Uterus (tissue), 4 donors: ENCODE measurements around the gene CIAO3. TPM values are rescaled to one million over a fixed set of nuclear protein-coding genes. Genes with fewer than 3 reads are reported as not detected.
"Not testable (repeated sequence)": the region's sequence is repeated elsewhere in the genome, so short reads cannot be mapped to it uniquely, and the experiment has no call there.

ENCODE experiments used
- DNase-seq, 2 donors: peaks; one replicate each; pipeline ENCODE4 v3.0.0-alpha.2; 2019 to 2020
- H3K27ac ChIP-seq, 2 donors: fragments of 200-600 bp; sonication (generic); 1 replicate in 1 of 2; 2 replicates in 1 of 2; pipeline ENCODE4 v1.5.1; 2016 to 2018
- H3K27me3 ChIP-seq, 2 donors: fragments of 200-600 bp; sonication (generic); one replicate each; pipeline ENCODE4 v1.5.1; 2018 to 2019; ENCODE audit warnings: control low read depth in 1 of 2
- H3K36me3 ChIP-seq, 2 donors: fragments of 200-600 bp; sonication (generic); one replicate each; pipeline ENCODE4 v1.5.1; 2019; ENCODE audit warnings: control low read depth in 1 of 2
- H3K4me1 ChIP-seq, 2 donors: fragments of 200-600 bp; sonication (generic); one replicate each; pipeline ENCODE4 v1.5.1; 2018 to 2019; ENCODE audit warnings: control low read depth in 1 of 2
- H3K4me3 ChIP-seq, 2 donors: fragments of 200-600 bp; sonication (generic); 1 replicate in 1 of 2; 2 replicates in 1 of 2; pipeline ENCODE4 v1.5.1; 2018 to 2019; ENCODE audit warnings: mild to moderate bottlenecking in 1 of 2
- H3K9me3 ChIP-seq, 2 donors: fragments of 200-600 bp; sonication (generic); one replicate each; pipeline ENCODE4 v1.5.1; 2019; ENCODE audit warnings: control low read depth in 1 of 2
- CTCF ChIP-seq, 4 experiments: fragments of 200-600 bp in 2 of 4; fragments of 450-650 bp in 2 of 4; sonication (generic) in 2 of 4; IDR thresholded peaks; one replicate each; pipeline ENCODE4 v1.5.1; 2016 to 2019; ENCODE audit warnings: antibody characterized with exemption in 4 of 4, mild to moderate bottlenecking in 2 of 4, moderate library complexity in 1 of 4
- POLR2A ChIP-seq, 2 donors: fragments of 450-650 bp; IDR thresholded peaks; one replicate each; pipeline ENCODE4 v1.6.1; 2016; ENCODE audit warnings: antibody characterized with exemption in 2 of 2, mild to moderate bottlenecking in 1 of 2, moderate library complexity in 1 of 2
- intact Hi-C: fragments of 100-400 bp; cut with DNase I; formaldehyde crosslinking; loops from one replicate; pipeline ENCODE4 v1.15.1; 2023; ENCODE audit warnings: low total_unique reads
- total RNA-seq, 4 donors: library from RNA; depleted of rRNA in 3 of 4; stranded (reverse); fragments of >200 nt in 3 of 4; gene quantifications; one replicate each; pipeline versions ENCODE4 v1.1.0 to v1.2.4, GENCODE V29; 2014 to 2023
- donor health status: DM: yes; HTN: yes; CAD: no.

Gene CIAO3
- total RNA-seq, 4 donors from 2014 or later: 14.1 to 43.3 (median 25.0) TPM

GRCh38 chr16:779561-779960 lies 38.8 kb upstream of the CIAO3 start:
- DNase-seq: no peak
- no peak overlapping the region for H3K27ac ChIP-seq
- intact Hi-C loops: no loop called here
- no peak for TF ChIP-seq CTCF (IDR thresholded peaks at IDR 0.05)
- no peak for TF ChIP-seq POLR2A (IDR thresholded peaks at IDR 0.05)
- no peaks in the 10 kb centered on the region for H3K36me3 ChIP-seq
- no peaks in the 10 kb centered on the region for H3K9me3 ChIP-seq
- H3K4me3 ChIP-seq: no peak overlapping the region
- no peaks in the 10 kb centered on the region for H3K27me3 ChIP-seq
- no peaks in the 10 kb centered on the region for H3K4me1 ChIP-seq

GRCh38 chr16:778909-779527 lies 38.2 kb upstream of the CIAO3 start:
- no peak overlapping the region for H3K4me3 ChIP-seq
- H3K27me3 ChIP-seq: no peaks in the 10 kb centered on the region
- intact Hi-C loops: no loop called here
- no peak for DNase-seq
- no peaks in the 10 kb centered on the region for H3K4me1 ChIP-seq
- no peaks in the 10 kb centered on the region for H3K36me3 ChIP-seq
- no peak for TF ChIP-seq POLR2A (IDR thresholded peaks at IDR 0.05)
- TF ChIP-seq CTCF (IDR thresholded peaks at IDR 0.05): no peak
- H3K9me3 ChIP-seq: no peaks in the 10 kb centered on the region
- no peak overlapping the region for H3K27ac ChIP-seq

- Histone ChIP-seq H3K4me1 (no peaks in the 10 kb centered on the region), H3K36me3 (no peaks in the 10 kb centered on the region), H3K9me3 (no peaks in the 10 kb centered on the region), H3K27ac (no peak overlapping the region), H3K27me3 (no peaks in the 10 kb centered on the region), H3K4me3 (no peak overlapping the region)
- TF ChIP-seq CTCF (IDR thresholded peaks at IDR 0.05) (no peak), POLR2A (IDR thresholded peaks at IDR 0.05) (no peak)
- intact Hi-C loops: no loop called here
- DNase-seq: no peak
Observed at GRCh38 chr16:778447-778846, 37.6 kb upstream of the CIAO3 start.

- Histone ChIP-seq H3K4me3 (no peak overlapping the region), H3K27ac (no peak overlapping the region), H3K9me3 (no peaks in the 10 kb centered on the region), H3K36me3 (no peaks in the 10 kb centered on the region), H3K4me1 (no peaks in the 10 kb centered on the region), H3K27me3 (no peaks in the 10 kb centered on the region)
- TF ChIP-seq CTCF (IDR thresholded peaks at IDR 0.05): no peak
- no peak for TF ChIP-seq POLR2A (IDR thresholded peaks at IDR 0.05)
- intact Hi-C loops: no loop called here
- DNase-seq: no peak
Observed at GRCh38 chr16:777826-778225, 37.0 kb upstream of the CIAO3 start.

GRCh38 chr16:776824-777223 lies 36.0 kb upstream of the CIAO3 start:
- intact Hi-C loops: no loop called here
- no peaks in the 10 kb centered on the region for H3K36me3 ChIP-seq
- no peaks in the 10 kb centered on the region for H3K27me3 ChIP-seq
- TF ChIP-seq CTCF (IDR thresholded peaks at IDR 0.05): no peak
- no peak for TF ChIP-seq POLR2A (IDR thresholded peaks at IDR 0.05)
- H3K9me3 ChIP-seq: no peaks in the 10 kb centered on the region
- H3K27ac ChIP-seq: no peak overlapping the region
- DNase-seq: no peak
- no peaks in the 10 kb centered on the region for H3K4me1 ChIP-seq
- no peak overlapping the region for H3K4me3 ChIP-seq

- H3K27ac ChIP-seq, intact Hi-C loops, H3K27me3 ChIP-seq, H3K4me1 ChIP-seq, H3K9me3 ChIP-seq, H3K4me3 ChIP-seq, H3K36me3 ChIP-seq, DNase-seq: not testable (repeated sequence)
Observed at GRCh38 chr16:776298-776697, 35.5 kb upstream of the CIAO3 start.
